Choroid plexus epithelial cell (primary cell): ENCODE data around the gene USF1.
"Not testable (repeated sequence)": the region's sequence is repeated elsewhere in the genome, so short reads cannot be mapped to it uniquely, and the experiment has no call there.

Experiments used
- DNase-seq: peaks from one replicate; pipeline ENCODE4 v3.0.0-alpha.2; 2010; ENCODE audit warnings: low read depth
- H3K4me3 ChIP-seq: 2 replicates; pipeline ENCODE4 v1.5.1; 2011; ENCODE audit warnings: low read depth, mild to moderate bottlenecking, control low read depth, low read length, moderate library complexity
- TF ChIP-seq, protein P1 (sequence below): conservative IDR thresholded peaks from 2 replicates; pipeline ENCODE4 v1.5.1; 2011; ENCODE audit warnings: low read depth, mild to moderate bottlenecking, control low read depth, inconsistent platforms, low read length, moderate library complexity

USF1 gene

DNA sequence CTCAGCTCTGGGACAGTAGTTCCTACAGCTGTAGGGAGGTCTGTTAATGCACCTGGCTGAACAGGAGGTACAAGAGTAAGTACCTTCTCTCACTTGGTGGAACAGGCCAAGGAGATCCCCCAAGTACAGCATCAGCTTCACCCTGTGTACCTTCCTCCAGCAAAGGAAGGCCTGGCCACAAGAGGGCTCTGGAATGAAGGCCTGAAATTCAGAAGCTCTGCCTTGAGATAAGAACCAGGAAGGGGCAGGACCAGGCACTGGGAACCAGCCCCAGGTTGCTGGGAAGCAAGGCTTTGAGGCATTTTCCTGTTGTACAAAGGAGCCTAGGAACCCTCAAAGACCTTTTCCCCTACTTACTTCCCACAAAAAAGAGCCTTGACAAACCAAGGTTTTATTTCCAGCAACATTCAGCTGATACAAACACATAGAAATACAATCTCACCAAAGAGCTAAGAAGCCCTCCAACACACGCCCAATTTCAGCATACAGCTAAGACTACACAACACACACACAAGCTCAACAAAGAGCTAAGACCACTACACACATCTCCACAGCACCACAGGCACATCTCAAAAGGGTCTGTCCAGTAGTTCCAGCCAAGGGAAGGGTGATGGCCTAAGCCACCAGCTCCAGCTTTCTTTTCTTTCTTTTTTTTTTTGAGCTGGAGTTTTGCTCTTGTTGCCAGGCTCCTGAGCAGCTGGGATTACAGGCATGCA is 48.3 kb downstream of the USF1 start:
- peak; percentile 88 for DNase-seq
- no peak overlapping the region for H3K4me3 ChIP-seq
- TF ChIP-seq, protein P1, sequence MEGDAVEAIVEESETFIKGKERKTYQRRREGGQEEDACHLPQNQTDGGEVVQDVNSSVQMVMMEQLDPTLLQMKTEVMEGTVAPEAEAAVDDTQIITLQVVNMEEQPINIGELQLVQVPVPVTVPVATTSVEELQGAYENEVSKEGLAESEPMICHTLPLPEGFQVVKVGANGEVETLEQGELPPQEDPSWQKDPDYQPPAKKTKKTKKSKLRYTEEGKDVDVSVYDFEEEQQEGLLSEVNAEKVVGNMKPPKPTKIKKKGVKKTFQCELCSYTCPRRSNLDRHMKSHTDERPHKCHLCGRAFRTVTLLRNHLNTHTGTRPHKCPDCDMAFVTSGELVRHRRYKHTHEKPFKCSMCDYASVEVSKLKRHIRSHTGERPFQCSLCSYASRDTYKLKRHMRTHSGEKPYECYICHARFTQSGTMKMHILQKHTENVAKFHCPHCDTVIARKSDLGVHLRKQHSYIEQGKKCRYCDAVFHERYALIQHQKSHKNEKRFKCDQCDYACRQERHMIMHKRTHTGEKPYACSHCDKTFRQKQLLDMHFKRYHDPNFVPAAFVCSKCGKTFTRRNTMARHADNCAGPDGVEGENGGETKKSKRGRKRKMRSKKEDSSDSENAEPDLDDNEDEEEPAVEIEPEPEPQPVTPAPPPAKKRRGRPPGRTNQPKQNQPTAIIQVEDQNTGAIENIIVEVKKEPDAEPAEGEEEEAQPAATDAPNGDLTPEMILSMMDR, result peak; percentile 93

DNA sequence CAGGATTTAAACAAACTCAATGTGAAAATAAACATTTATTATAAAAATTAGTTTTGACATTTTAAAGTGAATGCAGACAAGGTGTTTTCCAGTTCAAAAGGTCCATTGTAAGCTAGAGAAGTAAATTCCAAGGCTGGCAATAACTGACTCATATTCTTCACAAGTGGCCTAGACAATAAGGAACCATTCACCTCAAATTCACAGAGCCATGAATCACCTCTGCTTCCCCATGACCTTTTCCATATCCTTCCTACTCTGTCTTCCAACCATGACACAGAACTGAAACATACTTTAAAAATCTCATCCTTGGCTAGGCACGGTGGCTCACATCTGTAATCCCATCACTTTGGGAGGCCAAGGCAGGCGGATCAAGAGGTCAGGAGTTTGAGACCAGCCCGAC is 49.6 kb downstream of the USF1 start:
- TF ChIP-seq, protein P1, result no peak

DNA sequence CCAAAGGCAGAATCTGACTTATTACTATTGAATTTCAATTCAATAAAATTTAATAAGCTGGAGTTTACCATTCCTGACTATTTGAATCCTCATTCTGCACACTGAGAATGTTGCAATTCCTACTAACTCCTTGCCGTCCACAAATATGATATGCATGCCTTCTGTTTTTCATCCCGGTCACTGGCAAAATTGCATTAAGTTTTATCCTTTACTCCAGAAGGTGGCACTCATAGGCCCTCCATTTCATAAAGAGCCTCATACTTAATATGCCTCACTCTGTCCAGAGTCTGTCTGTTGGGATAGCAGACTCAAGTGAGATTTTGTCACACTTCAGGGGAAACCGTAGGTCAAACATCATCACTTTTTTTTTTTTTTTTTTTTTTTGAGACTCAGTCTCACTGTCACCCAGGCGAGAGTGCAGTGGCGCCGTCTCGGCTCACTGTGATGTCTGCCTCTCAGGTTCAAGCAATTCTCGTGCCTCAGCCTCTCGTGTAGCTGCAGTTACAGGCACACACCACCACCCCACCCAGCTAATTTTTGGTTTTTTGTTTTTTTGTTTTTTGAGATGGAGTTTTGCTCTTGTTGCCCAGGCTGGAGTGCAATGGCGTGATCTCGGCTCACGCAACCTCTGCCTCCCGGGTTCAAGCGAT is 52.1 kb downstream of the USF1 start:
- DNase-seq, result peak; percentile 88
- TF ChIP-seq, protein P1, result peak; percentile 54
- no peak overlapping the region for H3K4me3 ChIP-seq

More for the DNA sequence above, 49.6 kb downstream of the USF1 start:
- DNase-seq, result no peak
- H3K4me3 ChIP-seq, result no peak overlapping the region

DNA sequence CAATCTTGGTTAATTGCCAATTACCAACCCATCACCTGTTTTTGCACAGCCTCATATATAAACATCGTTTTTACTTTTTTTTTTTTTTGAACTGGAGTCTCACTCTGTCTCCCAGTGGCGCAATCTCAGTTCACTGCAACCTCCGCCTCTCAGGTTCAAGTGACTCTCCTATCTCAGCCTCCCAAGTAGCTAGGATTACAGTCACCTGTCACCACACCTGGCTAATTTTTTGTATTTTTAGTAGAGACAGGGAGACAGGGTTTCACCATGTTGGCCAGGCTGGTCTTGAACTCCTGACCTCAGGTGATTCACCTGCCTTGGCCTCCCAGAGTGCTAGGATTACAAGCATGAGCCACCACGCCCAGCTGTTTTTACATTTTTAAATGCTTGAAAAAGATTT is 53.7 kb downstream of the USF1 start:
- not testable (repeated sequence) for H3K4me3 ChIP-seq, DNase-seq
